ENCODE results near the gene MYO15A.

Gene MYO15A

GRCh38 chr17:18141210-18141803 lies 32.8 kb downstream of the MYO15A start:
- Histone ChIP-seq H3K4me1 (ENCODE audit: control insufficient read depth, insufficient read depth, low read length) (no peaks in the 10 kb centered on the region), H3K4me3 (ENCODE audit: low read length) (no peak overlapping the region), H3K36me3 (ENCODE audit: control insufficient read depth, insufficient read depth, low read length) (no peaks in the 10 kb centered on the region), H3K27me3 (ENCODE audit: control insufficient read depth, insufficient read depth, low read length) (peaks cover 5% of the 10 kb centered on the region), H3K9me3 (ENCODE audit: control insufficient read depth, low read length) (no peaks in the 10 kb centered on the region), H3K9ac (ENCODE audit: low read length) (no peak overlapping the region)

- no peak overlapping the region for H3K4me3 ChIP-seq (ENCODE audit: low read length)
- no peaks in the 10 kb centered on the region for H3K4me1 ChIP-seq (ENCODE audit: control insufficient read depth, insufficient read depth, low read length)
- H3K36me3 ChIP-seq (ENCODE audit: control insufficient read depth, insufficient read depth, low read length), result no peaks in the 10 kb centered on the region
- H3K27me3 ChIP-seq (ENCODE audit: control insufficient read depth, insufficient read depth, low read length), result no peaks in the 10 kb centered on the region
- H3K9ac ChIP-seq (ENCODE audit: low read length), result no peak overlapping the region
- H3K9me3 ChIP-seq (ENCODE audit: control insufficient read depth, low read length), result no peaks in the 10 kb centered on the region
Observed at GRCh38 chr17:18142417-18142816, 33.9 kb downstream of the MYO15A start.

GRCh38 chr17:18143044-18143936 lies 34.7 kb downstream of the MYO15A start:
- H3K36me3 ChIP-seq (ENCODE audit: control insufficient read depth, insufficient read depth, low read length), result no peaks in the 10 kb centered on the region
- H3K27me3 ChIP-seq (ENCODE audit: control insufficient read depth, insufficient read depth, low read length), result no peaks in the 10 kb centered on the region
- H3K9ac ChIP-seq (ENCODE audit: low read length), result no peak overlapping the region
- H3K4me3 ChIP-seq (ENCODE audit: low read length), result no peak overlapping the region
- no peaks in the 10 kb centered on the region for H3K4me1 ChIP-seq (ENCODE audit: control insufficient read depth, insufficient read depth, low read length)
- no peaks in the 10 kb centered on the region for H3K9me3 ChIP-seq (ENCODE audit: control insufficient read depth, low read length)

- Histone ChIP-seq H3K9me3 (ENCODE audit: control insufficient read depth, low read length) (no peaks in the 10 kb centered on the region), H3K9ac (ENCODE audit: low read length) (no peak overlapping the region), H3K4me3 (ENCODE audit: low read length) (no peak overlapping the region), H3K27me3 (ENCODE audit: control insufficient read depth, insufficient read depth, low read length) (no peaks in the 10 kb centered on the region), H3K4me1 (ENCODE audit: control insufficient read depth, insufficient read depth, low read length) (no peaks in the 10 kb centered on the region), H3K36me3 (ENCODE audit: control insufficient read depth, insufficient read depth, low read length) (no peaks in the 10 kb centered on the region)
Observed at GRCh38 chr17:18144261-18144660, 35.7 kb downstream of the MYO15A start.

- Histone ChIP-seq H3K36me3 (ENCODE audit: control insufficient read depth, insufficient read depth, low read length) (no peaks in the 10 kb centered on the region), H3K4me3 (ENCODE audit: low read length) (no peak overlapping the region), H3K4me1 (ENCODE audit: control insufficient read depth, insufficient read depth, low read length) (no peaks in the 10 kb centered on the region), H3K27me3 (ENCODE audit: control insufficient read depth, insufficient read depth, low read length) (no peaks in the 10 kb centered on the region), H3K9me3 (ENCODE audit: control insufficient read depth, low read length) (no peaks in the 10 kb centered on the region), H3K9ac (ENCODE audit: low read length) (no peak overlapping the region)
Observed at GRCh38 chr17:18144855-18145254, 36.3 kb downstream of the MYO15A start.

- Histone ChIP-seq H3K9me3 (ENCODE audit: control insufficient read depth, low read length) (no peaks in the 10 kb centered on the region), H3K4me1 (ENCODE audit: control insufficient read depth, insufficient read depth, low read length) (no peaks in the 10 kb centered on the region), H3K4me3 (ENCODE audit: low read length) (no peak overlapping the region), H3K36me3 (ENCODE audit: control insufficient read depth, insufficient read depth, low read length) (no peaks in the 10 kb centered on the region), H3K27me3 (ENCODE audit: control insufficient read depth, insufficient read depth, low read length) (no peaks in the 10 kb centered on the region), H3K9ac (ENCODE audit: low read length) (no peak overlapping the region)
Observed at GRCh38 chr17:18145811-18146210, 37.3 kb downstream of the MYO15A start.

- Histone ChIP-seq H3K9ac (ENCODE audit: low read length) (no peak overlapping the region), H3K4me3 (ENCODE audit: low read length) (no peak overlapping the region), H3K27me3 (ENCODE audit: control insufficient read depth, insufficient read depth, low read length) (no peaks in the 10 kb centered on the region)
Observed at GRCh38 chr17:18146259-18146658, 37.7 kb downstream of the MYO15A start.

GRCh38 chr17:18146980-18147379 lies 38.4 kb downstream of the MYO15A start:
- Histone ChIP-seq H3K9ac (ENCODE audit: low read length) (no peak overlapping the region), H3K27me3 (ENCODE audit: control insufficient read depth, insufficient read depth, low read length) (no peaks in the 10 kb centered on the region), H3K9me3 (ENCODE audit: control insufficient read depth, low read length) (no peaks in the 10 kb centered on the region), H3K4me1 (ENCODE audit: control insufficient read depth, insufficient read depth, low read length) (no peaks in the 10 kb centered on the region), H3K4me3 (ENCODE audit: low read length) (no peak overlapping the region), H3K36me3 (ENCODE audit: control insufficient read depth, insufficient read depth, low read length) (no peaks in the 10 kb centered on the region)

More at GRCh38 chr17:18146259-18146658, 37.7 kb downstream of the MYO15A start:
- Histone ChIP-seq H3K9me3 (ENCODE audit: control insufficient read depth, low read length) (no peaks in the 10 kb centered on the region), H3K36me3 (ENCODE audit: control insufficient read depth, insufficient read depth, low read length) (no peaks in the 10 kb centered on the region), H3K4me1 (ENCODE audit: control insufficient read depth, insufficient read depth, low read length) (no peaks in the 10 kb centered on the region)

GRCh38 chr17:18148586-18148985 lies 40.0 kb downstream of the MYO15A start:
- Histone ChIP-seq H3K9ac (ENCODE audit: low read length) (no peak overlapping the region), H3K9me3 (ENCODE audit: control insufficient read depth, low read length) (no peaks in the 10 kb centered on the region), H3K4me3 (ENCODE audit: low read length) (no peak overlapping the region), H3K4me1 (ENCODE audit: control insufficient read depth, insufficient read depth, low read length) (no peaks in the 10 kb centered on the region), H3K27me3 (ENCODE audit: control insufficient read depth, insufficient read depth, low read length) (no peaks in the 10 kb centered on the region), H3K36me3 (ENCODE audit: control insufficient read depth, insufficient read depth, low read length) (no peaks in the 10 kb centered on the region)

- no peak overlapping the region for H3K9ac ChIP-seq (ENCODE audit: low read length)
- H3K9me3 ChIP-seq (ENCODE audit: control insufficient read depth, low read length), result no peaks in the 10 kb centered on the region
- no peaks in the 10 kb centered on the region for H3K27me3 ChIP-seq (ENCODE audit: control insufficient read depth, insufficient read depth, low read length)
- peaks cover 4% of the 10 kb centered on the region for H3K4me1 ChIP-seq (ENCODE audit: control insufficient read depth, insufficient read depth, low read length)
- H3K36me3 ChIP-seq (ENCODE audit: control insufficient read depth, insufficient read depth, low read length), result no peaks in the 10 kb centered on the region
- no peak overlapping the region for H3K4me3 ChIP-seq (ENCODE audit: low read length)
Observed at GRCh38 chr17:18151290-18151689, 42.7 kb downstream of the MYO15A start.

GRCh38 chr17:18155179-18155578 lies 46.6 kb downstream of the MYO15A start:
- H3K9me3 ChIP-seq (ENCODE audit: control insufficient read depth, low read length), result no peaks in the 10 kb centered on the region
- H3K27me3 ChIP-seq (ENCODE audit: control insufficient read depth, insufficient read depth, low read length), result no peaks in the 10 kb centered on the region
- no peaks in the 10 kb centered on the region for H3K36me3 ChIP-seq (ENCODE audit: control insufficient read depth, insufficient read depth, low read length)
- no peak overlapping the region for H3K9ac ChIP-seq (ENCODE audit: low read length)
- peaks cover 13% of the 10 kb centered on the region for H3K4me1 ChIP-seq (ENCODE audit: control insufficient read depth, insufficient read depth, low read length)
- H3K4me3 ChIP-seq (ENCODE audit: low read length), result no peak overlapping the region

GRCh38 chr17:18156171-18156975 lies 47.8 kb downstream of the MYO15A start:
- Histone ChIP-seq H3K9me3 (ENCODE audit: control insufficient read depth, low read length) (no peaks in the 10 kb centered on the region), H3K4me3 (ENCODE audit: low read length) (no peak overlapping the region), H3K9ac (ENCODE audit: low read length) (no peak overlapping the region), H3K27me3 (ENCODE audit: control insufficient read depth, insufficient read depth, low read length) (no peaks in the 10 kb centered on the region), H3K36me3 (ENCODE audit: control insufficient read depth, insufficient read depth, low read length) (no peaks in the 10 kb centered on the region), H3K4me1 (ENCODE audit: control insufficient read depth, insufficient read depth, low read length) (peaks cover 13% of the 10 kb centered on the region)
